Mammary epithelial cell (primary cell): ENCODE measurements around the gene IL17C.

Experiments
- CTCF ChIP-seq, 2 donors: IDR thresholded peaks in 1 of 2; conservative IDR thresholded peaks in 1 of 2; 2 replicates each; pipeline ENCODE4 v1.5.1; 2011 to 2012; ENCODE audit warnings: inconsistent platforms in 2 of 2, low read length in 2 of 2, mild to moderate bottlenecking in 2 of 2, control low read depth in 1 of 2, low read depth in 1 of 2; ENCODE audit not compliant: insufficient read depth in 1 of 2; ENCODE audit errors: extremely low read depth in 1 of 2
- EZH2 ChIP-seq: IDR thresholded peaks from 2 replicates; pipeline ENCODE4 v1.6.1; 2012; ENCODE audit warnings: low read length, inconsistent platforms, borderline replicate concordance

- TF ChIP-seq CTCF (conservative IDR thresholded peaks at IDR 0.05 in 1 of 2, IDR thresholded peaks at IDR 0.05 in 1 of 2; ENCODE audit: extremely low read depth in 1 of 2, insufficient read depth in 1 of 2, low read depth in 1 of 2, low read length in 2 of 2) (no peak), EZH2 (no peak)
Observed at GRCh38 chr16:88627531-88628411, 10.6 kb upstream of the IL17C start.
